GM12892 (cell line): ENCODE results near the gene KIF4B.

Source experiments
- POLR2A ChIP-seq: IDR thresholded peaks from 2 replicates; pipeline ENCODE4 v1.6.1; 2011; ENCODE audit warnings: low read depth, low read length, control low read depth
- POLR2AphosphoS5 ChIP-seq: IDR thresholded peaks from 2 replicates; pipeline ENCODE4 v1.6.1; 2011; ENCODE audit warnings: low read depth, low read length, control low read depth
- TAF1 ChIP-seq: IDR thresholded peaks from 2 replicates; pipeline ENCODE4 v1.6.1; 2011; ENCODE audit warnings: low read depth, mild to moderate bottlenecking, control low read depth, low read length, borderline replicate concordance

DNA sequence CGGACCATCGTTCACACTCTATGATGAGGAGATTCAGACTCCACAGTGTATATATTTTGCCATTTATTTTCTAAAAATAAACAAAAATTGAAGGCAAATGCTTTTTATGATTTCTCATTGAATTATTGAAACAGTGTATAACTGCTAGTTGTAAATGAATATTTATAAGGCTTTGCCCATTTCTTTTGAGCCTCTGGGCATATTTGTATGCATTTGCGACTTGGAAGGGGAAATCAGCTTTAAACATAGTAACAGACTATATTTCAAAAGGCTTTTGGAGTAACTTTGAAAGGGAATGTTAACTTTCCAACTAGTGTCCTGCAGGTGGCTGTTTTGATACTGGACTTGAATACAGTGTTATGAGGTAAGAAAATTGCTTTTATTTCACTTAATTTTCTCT lies 46.7 kb upstream of the KIF4B start:
- TF ChIP-seq POLR2A (no peak), POLR2AphosphoS5 (no peak), TAF1 (no peak)
